Activated CD8-positive, alpha-beta memory T cell treated with anti-CD3 and anti-CD28 coated beads for 24 hours (primary cell): ENCODE measurements around the gene SMIM5.

Source experiments
- DNase-seq: peaks from one replicate; pipeline ENCODE4 v3.0.0-alpha.2; 2020

Gene SMIM5

GRCh38 chr17:75672011-75672410 is 38.8 kb downstream of the SMIM5 start:
- no peak for DNase-seq

- DNase-seq = no peak
Measured at GRCh38 chr17:75673487-75673886, 40.3 kb downstream of the SMIM5 start.

GRCh38 chr17:75676461-75676860 is 43.2 kb downstream of the SMIM5 start:
- no peak for DNase-seq

GRCh38 chr17:75679706-75680211 is 46.5 kb downstream of the SMIM5 start:
- no peak for DNase-seq

GRCh38 chr17:75680431-75680830 is 47.2 kb downstream of the SMIM5 start:
- DNase-seq = no peak

GRCh38 chr17:75681289-75681688 is 48.1 kb downstream of the SMIM5 start:
- no peak for DNase-seq

- no peak for DNase-seq
Measured at GRCh38 chr17:75683583-75683982, 50.3 kb downstream of the SMIM5 start.

GRCh38 chr17:75684249-75684648 is 51.0 kb downstream of the SMIM5 start:
- no peak for DNase-seq

GRCh38 chr17:75684924-75685323 is 51.7 kb downstream of the SMIM5 start:
- no peak for DNase-seq

GRCh38 chr17:75685499-75685898 is 52.3 kb downstream of the SMIM5 start:
- no peak for DNase-seq

GRCh38 chr17:75688209-75688825 is 55.1 kb downstream of the SMIM5 start:
- no peak for DNase-seq

- no peak for DNase-seq
Measured at GRCh38 chr17:75689441-75689873, 56.2 kb downstream of the SMIM5 start.
